K562 (cell line): ENCODE measurements around the gene SIRPB2. TPM values are rescaled to one million over a fixed set of nuclear protein-coding genes. Genes with fewer than 3 reads are reported as not detected.

Experiments used
- ATAC-seq: fragments of 200-7000 bp; cut with Tn5 transposase; 3 replicates; pipeline ENCODE4 v1.9.1; 2020; ENCODE audit warnings: moderate library complexity
- BruUV-seq: library from RNA; stranded (reverse); fragments of 400-500 nt; replicated peaks from 2 replicates; lab custom pipeline; 2021; lab: Mats Ljungman, UMichigan
- CTCF ChIA-PET: fragments of 300-600 bp; formaldehyde crosslinking; extraction: SDS; loops from one replicate; lab custom pipeline; 2021; ENCODE audit warnings: low intra/inter-chr PET ratio; lab: Yijun Ruan, JAX
- POLR2A ChIA-PET: fragments of 300-600, 350-650 bp; sonication (Branson Sonifier 250); formaldehyde crosslinking; extraction: SDS; loops from one replicate; lab custom pipeline; 2021; ENCODE audit warnings: antibody characterized with exemption, inconsistent platforms; lab: Yijun Ruan, JAX
- DNase-seq, 4 experiments: peaks; one replicate each; pipeline versions ENCODE4 v3.0.0 to v3.0.0-alpha.2; 2011 to 2018; ENCODE audit warnings: low spot score in 3 of 4, mixed read lengths in 3 of 4; ENCODE audit errors: extremely low read depth in 1 of 4
- FAIRE-seq: peaks from 2 replicates; lab custom pipeline; 2011; peaks lifted over from hg19 to GRCh38; lab: Jason Lieb, UNC
- H2AFZ ChIP-seq: 2 replicates; pipeline ENCODE4 v1.6.0; 2011; ENCODE audit warnings: low read depth, low read length, control low read depth, inconsistent platforms
- H3K27ac ChIP-seq: fragments of 200-600 bp; 3 replicates; pipeline ENCODE4 v1.8.0; 2011; ENCODE audit warnings: low read depth, mild to moderate bottlenecking, control low read depth, inconsistent platforms, low read length, moderate library complexity, mixed read lengths; ENCODE audit errors: extremely low read depth
- H3K27me3 ChIP-seq, 2 experiments: fragments of 300-600 bp in 1 of 2; 2 replicates in 1 of 2; 3 replicates in 1 of 2; pipeline versions ENCODE4 v1.6.0 to v1.8.0; 2011; ENCODE audit warnings: inconsistent platforms in 2 of 2, low read length in 2 of 2, mild to moderate bottlenecking in 1 of 2, mixed read lengths in 1 of 2, moderate library complexity in 1 of 2; ENCODE audit not compliant: control insufficient read depth in 2 of 2, insufficient read depth in 2 of 2
- H3K36me3 ChIP-seq: fragments of 300-600 bp; 3 replicates; pipeline ENCODE4 v1.8.0; 2011; ENCODE audit warnings: mild to moderate bottlenecking, low read length, inconsistent platforms; ENCODE audit not compliant: control insufficient read depth, insufficient read depth
- H3K4me1 ChIP-seq, 2 experiments: fragments of 200-600 bp in 1 of 2; replicated peaks in 1 of 2; 2 replicates in 1 of 2; 3 replicates in 1 of 2; pipeline versions ENCODE4 v1.5.1 to v1.8.0; 2011; ENCODE audit warnings: inconsistent platforms in 2 of 2, low read length in 2 of 2, mild to moderate bottlenecking in 1 of 2, mixed read lengths in 1 of 2, moderate library complexity in 1 of 2; ENCODE audit not compliant: control insufficient read depth in 2 of 2, insufficient read depth in 2 of 2
- H3K4me2 ChIP-seq: 2 replicates; pipeline ENCODE4 v1.6.1; 2011; ENCODE audit warnings: low read length, control low read depth, inconsistent platforms, mixed read lengths; ENCODE audit not compliant: insufficient read depth
- H3K4me3 ChIP-seq: fragments of 200-600 bp; sonication (generic), shearing (Covaris generic); 2 replicates; pipeline ENCODE4 v1.5.1; 2016; ENCODE audit warnings: control low read depth, inconsistent platforms
- H3K79me2 ChIP-seq: fragments of 200-600 bp; 3 replicates; pipeline ENCODE4 v1.8.0; 2011; ENCODE audit warnings: low read length, inconsistent platforms; ENCODE audit not compliant: control insufficient read depth, insufficient read depth
- H3K9ac ChIP-seq, 2 experiments: 2 replicates each; pipeline versions ENCODE4 v1.6.0 to v1.6.1; 2011; ENCODE audit warnings: low read depth in 2 of 2, low read length in 2 of 2, control low read depth in 1 of 2, inconsistent platforms in 1 of 2, mild to moderate bottlenecking in 1 of 2, mixed read lengths in 1 of 2; ENCODE audit not compliant: insufficient read depth in 1 of 2
- H3K9me1 ChIP-seq: one replicate; pipeline ENCODE4 v1.6.0; 2011; ENCODE audit warnings: inconsistent platforms, mild to moderate bottlenecking, low read length, moderate library complexity; ENCODE audit not compliant: control insufficient read depth, insufficient read depth
- H3K9me3 ChIP-seq: replicated peaks from 2 replicates; pipeline ENCODE4 v1.5.1; 2011; ENCODE audit warnings: low read depth, low read length, inconsistent platforms; ENCODE audit not compliant: control insufficient read depth, insufficient read depth
- H4K20me1 ChIP-seq: replicated peaks from 2 replicates; pipeline ENCODE4 v1.6.1; 2011; ENCODE audit warnings: low read length, inconsistent platforms, mixed read lengths; ENCODE audit not compliant: control insufficient read depth, insufficient read depth
- ARID1B ChIP-seq: fragments of 450-650 bp; IDR thresholded peaks from 2 replicates; pipeline ENCODE4 v1.6.1; 2016; ENCODE audit warnings: antibody characterized with exemption, mild to moderate bottlenecking, inconsistent platforms
- C11orf30 ChIP-seq: fragments of 450-650 bp; IDR thresholded peaks from 2 replicates; pipeline ENCODE4 v1.6.1; 2016; ENCODE audit warnings: low read depth, mild to moderate bottlenecking
- EP400 ChIP-seq: fragments of 450-650 bp; IDR thresholded peaks from 2 replicates; pipeline ENCODE4 v1.6.1; 2017; ENCODE audit warnings: antibody characterized with exemption, mild to moderate bottlenecking, moderate library complexity
- KLF16 ChIP-seq: IDR thresholded peaks from 2 replicates; pipeline ENCODE4 v1.6.1; 2016; ENCODE audit warnings: antibody characterized with exemption
- LCOR ChIP-seq: sonication (generic); formaldehyde crosslinking; IDR thresholded peaks from 2 replicates; pipeline ENCODE4 v1.8.0; 2022; ENCODE audit warnings: mild to moderate bottlenecking, missing genetic modification reagents
- MYNN ChIP-seq, 2 experiments: sonication (generic); formaldehyde crosslinking in 1 of 2; IDR thresholded peaks; 2 replicates each; pipeline versions ENCODE4 v1.5.0 to v1.6.1; 2016 to 2020; ENCODE audit warnings: antibody characterized with exemption in 1 of 2, missing genetic modification reagents in 1 of 2
- NFATC3 ChIP-seq: fragments of 450-650 bp; IDR thresholded peaks from 2 replicates; pipeline ENCODE4 v1.6.1; 2017; ENCODE audit warnings: mild to moderate bottlenecking
- RB1 ChIP-seq: fragments of 450-650 bp; IDR thresholded peaks from 2 replicates; pipeline ENCODE4 v1.6.1; 2017; ENCODE audit warnings: low read depth, mild to moderate bottlenecking
- STAG1 ChIP-seq: sonication (generic); formaldehyde crosslinking; IDR thresholded peaks from 2 replicates; pipeline ENCODE4 v1.5.0; 2020; ENCODE audit warnings: missing genetic modification reagents, borderline replicate concordance
- TOE1 ChIP-seq, 2 experiments: fragments of 450-650 bp in 1 of 2; sonication (generic) in 1 of 2; formaldehyde crosslinking in 1 of 2; IDR thresholded peaks; 2 replicates each; pipeline versions ENCODE4 v1.7.1 to v1.8.0; 2016 to 2022; ENCODE audit warnings: borderline replicate concordance in 2 of 2, mild to moderate bottlenecking in 2 of 2, antibody characterized with exemption in 1 of 2, inconsistent platforms in 1 of 2, low read depth in 1 of 2, missing genetic modification reagents in 1 of 2, moderate library complexity in 1 of 2
- YY1 ChIP-seq, 3 experiments: IDR thresholded peaks; 2 replicates each; pipeline ENCODE4 v1.6.1; 2011; ENCODE audit warnings: low read length in 2 of 3, mild to moderate bottlenecking in 2 of 3, moderate library complexity in 2 of 3, borderline replicate concordance in 1 of 3, control low read depth in 1 of 3, low read depth in 1 of 3; ENCODE audit not compliant: insufficient read depth in 3 of 3, insufficient replicate concordance in 2 of 3, control insufficient read depth in 1 of 3, insufficient read length in 1 of 3; ENCODE audit errors: extremely low read depth in 1 of 3
- WGBS: fragments of 100-300 bp; shearing (Covaris generic); methylation state at CpG from one replicate; pipeline ENCODE4 v1.1.6; 2016; ENCODE audit warnings: low coverage, mixed read lengths; ENCODE audit not compliant: insufficient coverage; ENCODE audit errors: missing lambda C conversion rate; 5-methylcytosine and 5-hydroxymethylcytosine counted together
- in situ Hi-C: fragments of 300-500 bp; cut with MboI; formaldehyde crosslinking; loops from 4 replicates; pipeline ENCODE4 v1.15.0; 2018; ENCODE audit warnings: inconsistent platforms, mixed read lengths
- intact Hi-C: fragments of 100-400 bp; cut with micrococcal nuclease; formaldehyde crosslinking; loops from 2 replicates; pipeline ENCODE4 v1.14.2; 2022
- polyA plus RNA-seq, 8 experiments: library from polyadenylated mRNA; depleted of rRNA in 4 of 8; stranded (reverse) in 5 of 8; unstranded in 3 of 8; fragments of >200 nt; fragmentation: Nextera tagmentation in 2 of 8; fragmentation: Illumina TruSeq in 1 of 8; extraction: Ambion mirVana in 2 of 8; extraction: Trizol in 1 of 8; gene quantifications; 2 replicates each; pipeline versions ENCODE4 v1.2.1 to v1.2.3, GENCODE V29; 2011 to 2014; ENCODE audit warnings: inconsistent platforms in 1 of 8, missing spikeins in 1 of 8
- total RNA-seq, 7 experiments: library from RNA; depleted of rRNA in 6 of 7; stranded (reverse); fragments of >200 nt in 6 of 7; fragmentation: Illumina TruSeq in 2 of 7; extraction: Trizol in 2 of 7; gene quantifications; 2 replicates each; pipeline versions ENCODE4 v1.2.1 to v1.2.3, GENCODE V29; 2011 to 2021; ENCODE audit warnings: low replicate concordance in 1 of 7
- TF ChIP-seq, protein P1 (sequence below): fragments of 250-450 bp; sonication (Bioruptor Pico); IDR thresholded peaks from 2 replicates; pipeline ENCODE4 v1.5.0; 2021

Gene SIRPB2
- total and polyA plus RNA-seq, 9 of the 15 experiments (the other 6 are each of a cell fraction or from before 2014, with no cell fraction given) = 0.07 TPM; not detected in 7

- H4K20me1 ChIP-seq = peaks cover 8% of the 10 kb centered on the region; the same call in 1 of the 2 replicates
- peak; percentile 88 for FAIRE-seq
- ChIA-PET POLR2A (interaction anchor here (1.1 kb wide), 1 partner anchor 87 kb away, joined by 3 read pairs; no protein-coding TSS in a partner anchor), CTCF (interaction anchor here (1.2 kb wide), 2 partner anchors 27 to 157 kb away, joined by 3 to 6 read pairs; no protein-coding TSS in a partner anchor)
- H3K9ac ChIP-seq = peak overlapping the region in 1 of 2 experiments; percentile 34; a peak in 1 of 4 replicates
- no peaks in the 10 kb centered on the region for H3K9me1 ChIP-seq
- in situ Hi-C loops (no loop called here), intact Hi-C loops (loop anchor here (1.0 to 10.0 kb wide), 3 partner anchors 29 to 145 kb away; partner anchors contain the start of gene SDCBP2)
- H3K36me3 ChIP-seq = peaks cover 7% of the 10 kb centered on the region
- no TSS peak for BruUV-seq
- H3K4me1 ChIP-seq = peaks cover 22 to 41% of the 10 kb centered on the region in 2 experiments
- WGBS = 28% methylated on average over 11 of the region's 11 CpGs
- H3K4me3 ChIP-seq = no peak overlapping the region
- H3K27me3 ChIP-seq = no peaks in the 10 kb centered on the region
- peaks cover 15% of the 10 kb centered on the region for H3K79me2 ChIP-seq
- peak overlapping the region; percentile 71 for H2AFZ ChIP-seq
- H3K9me3 ChIP-seq = no peaks in the 10 kb centered on the region
- peak overlapping the region; percentile 68; the same call in 2 of the 3 replicates for H3K27ac ChIP-seq
- peak; percentile 54 for ATAC-seq
- DNase-seq = peak; percentile 42 to 86 (median 46)
- no peak overlapping the region for H3K4me2 ChIP-seq
- TF ChIP-seq C11orf30 (peak; percentile 10; the same call in 1 of the 2 replicates), STAG1 (CRISPR knock-in tag) (peak; percentile 59; the same call in 1 of the 2 replicates), RB1 (0 out of 2 replicates have a peak, but pooled peaks have one; percentile 41), NFATC3 (no peak), MYNN (IDR thresholded peaks at IDR 0.05) (0 out of 2 replicates have a peak, but pooled peaks have one; percentile 30), MYNN (CRISPR knock-in tag; IDR thresholded peaks at IDR 0.05) (no peak), EP400 (peak; percentile 21; the same call in 1 of the 2 replicates), LCOR (CRISPR knock-in tag) (0 out of 2 replicates have a peak, but pooled peaks have one; percentile 40), ARID1B (peak; percentile 24; the same call in 1 of the 2 replicates), KLF16 (no peak), TOE1 (IDR thresholded peaks at IDR 0.05; ENCODE audit: borderline replicate concordance) (no peak), TOE1 (CRISPR knock-in tag; IDR thresholded peaks at IDR 0.05; ENCODE audit: borderline replicate concordance, low read depth) (no peak), YY1 (IDR thresholded peaks at IDR 0.05; ENCODE audit: borderline replicate concordance in 1 of 3, control insufficient read depth in 1 of 3, extremely low read depth in 1 of 3, insufficient read depth in 3 of 3, insufficient read length in 1 of 3, insufficient replicate concordance in 2 of 3, low read depth in 1 of 3, low read length in 2 of 3) (peak in 2 of 3 experiments; percentile 47 to 73)
- TF ChIP-seq, protein P1, sequence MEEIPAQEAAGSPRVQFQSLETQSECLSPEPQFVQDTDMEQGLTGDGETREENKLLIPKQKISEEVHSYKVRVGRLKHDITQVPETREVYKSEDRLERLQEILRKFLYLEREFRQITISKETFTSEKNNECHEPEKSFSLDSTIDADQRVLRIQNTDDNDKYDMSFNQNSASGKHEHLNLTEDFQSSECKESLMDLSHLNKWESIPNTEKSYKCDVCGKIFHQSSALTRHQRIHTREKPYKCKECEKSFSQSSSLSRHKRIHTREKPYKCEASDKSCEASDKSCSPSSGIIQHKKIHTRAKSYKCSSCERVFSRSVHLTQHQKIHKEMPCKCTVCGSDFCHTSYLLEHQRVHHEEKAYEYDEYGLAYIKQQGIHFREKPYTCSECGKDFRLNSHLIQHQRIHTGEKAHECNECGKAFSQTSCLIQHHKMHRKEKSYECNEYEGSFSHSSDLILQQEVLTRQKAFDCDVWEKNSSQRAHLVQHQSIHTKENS (CRISPR knock-in tag) = no peak
Measured at GRCh38 chr20:1469925-1470571, 21.2 kb downstream of the SIRPB2 start.
